BLaER1 (cell line): ENCODE measurements around the gene HLCS.

Experiments used
- H3K27ac ChIP-seq: shearing (Covaris generic); formaldehyde crosslinking; 2 replicates; pipeline ENCODE4 v1.8.1; 2022
- H3K27me3 ChIP-seq: shearing (Covaris generic); formaldehyde crosslinking; 2 replicates; pipeline ENCODE4 v1.8.1; 2022
- H3K36me3 ChIP-seq: shearing (Covaris generic); formaldehyde crosslinking; 2 replicates; pipeline ENCODE4 v1.8.1; 2022
- H3K4me1 ChIP-seq: shearing (Covaris generic); formaldehyde crosslinking; 2 replicates; pipeline ENCODE4 v1.8.1; 2022
- H3K4me2 ChIP-seq: shearing (Covaris generic); formaldehyde crosslinking; 2 replicates; pipeline ENCODE4 v1.8.1; 2022
- H3K4me3 ChIP-seq: shearing (Covaris generic); formaldehyde crosslinking; 2 replicates; pipeline ENCODE4 v1.8.1; 2022
- H3K9ac ChIP-seq: shearing (Covaris generic); formaldehyde crosslinking; 2 replicates; pipeline ENCODE4 v1.8.1; 2022
- H3K9me3 ChIP-seq: shearing (Covaris generic); formaldehyde crosslinking; 2 replicates; pipeline ENCODE4 v1.8.1; 2022
- H4K20me1 ChIP-seq: shearing (Covaris generic); formaldehyde crosslinking; 2 replicates; pipeline ENCODE4 v1.8.1; 2022
- Cebpa-rat ChIP-seq: shearing (Covaris generic); IDR thresholded peaks from 2 replicates; pipeline ENCODE4 v1.8.1; 2022

The HLCS gene

GRCh38 chr21:36803816-36804439 is 162.5 kb downstream of the HLCS start:
- Histone ChIP-seq H3K36me3 (no peaks in the 10 kb centered on the region), H3K27ac (no peak overlapping the region), H3K9ac (no peak overlapping the region), H3K27me3 (no peaks in the 10 kb centered on the region), H4K20me1 (no peaks in the 10 kb centered on the region), H3K4me2 (no peak overlapping the region), H3K4me1 (no peaks in the 10 kb centered on the region), H3K9me3 (no peaks in the 10 kb centered on the region), H3K4me3 (no peak overlapping the region)
- no peak for TF ChIP-seq Cebpa-rat

DNA sequence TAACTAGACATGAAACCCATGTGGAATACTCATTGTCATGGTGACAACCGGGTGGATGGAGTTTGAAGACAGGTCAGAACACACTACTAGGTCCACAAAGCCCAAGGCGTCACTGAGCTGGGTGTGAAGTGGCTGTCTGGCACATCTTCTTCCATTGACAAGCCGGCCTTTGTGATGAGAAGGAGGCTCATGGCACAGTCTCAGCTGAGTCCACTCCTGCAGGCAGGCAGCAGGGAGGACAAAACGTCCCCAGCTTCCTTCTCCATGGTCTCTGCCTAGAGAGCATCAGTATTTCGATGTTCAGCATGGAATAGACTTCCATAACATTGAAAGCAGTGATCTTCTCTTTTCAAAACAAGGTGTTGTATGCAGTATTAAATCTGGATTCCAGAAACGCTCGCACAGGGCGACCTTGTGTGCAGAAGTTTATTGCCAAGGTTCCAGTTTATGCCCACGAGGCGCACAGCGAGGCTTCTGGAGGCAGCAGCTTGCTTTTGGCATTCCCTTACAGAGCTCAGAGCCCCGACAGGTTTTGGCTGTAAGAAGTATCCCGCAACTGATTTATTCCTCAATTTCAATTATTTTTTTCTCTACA is 163.3 kb downstream of the HLCS start:
- Histone ChIP-seq H3K4me3 (no peak overlapping the region), H3K27me3 (no peaks in the 10 kb centered on the region), H3K36me3 (no peaks in the 10 kb centered on the region), H3K4me2 (no peak overlapping the region), H3K9ac (no peak overlapping the region), H3K27ac (no peak overlapping the region), H3K9me3 (0 out of 2 replicates have a peak, but pooled peaks cover 3% of the 10 kb centered on the region), H3K4me1 (no peaks in the 10 kb centered on the region), H4K20me1 (no peaks in the 10 kb centered on the region)
- no peak for TF ChIP-seq Cebpa-rat

GRCh38 chr21:36800734-36801133 is 165.7 kb downstream of the HLCS start:
- peaks cover 23% of the 10 kb centered on the region for H3K9me3 ChIP-seq
- H3K4me3 ChIP-seq: no peak overlapping the region
- H3K36me3 ChIP-seq: no peaks in the 10 kb centered on the region
- H4K20me1 ChIP-seq: no peaks in the 10 kb centered on the region
- no peak overlapping the region for H3K4me2 ChIP-seq
- H3K27me3 ChIP-seq: no peaks in the 10 kb centered on the region
- no peak overlapping the region for H3K9ac ChIP-seq
- no peak for TF ChIP-seq Cebpa-rat
- H3K4me1 ChIP-seq: no peaks in the 10 kb centered on the region
- H3K27ac ChIP-seq: no peak overlapping the region

DNA sequence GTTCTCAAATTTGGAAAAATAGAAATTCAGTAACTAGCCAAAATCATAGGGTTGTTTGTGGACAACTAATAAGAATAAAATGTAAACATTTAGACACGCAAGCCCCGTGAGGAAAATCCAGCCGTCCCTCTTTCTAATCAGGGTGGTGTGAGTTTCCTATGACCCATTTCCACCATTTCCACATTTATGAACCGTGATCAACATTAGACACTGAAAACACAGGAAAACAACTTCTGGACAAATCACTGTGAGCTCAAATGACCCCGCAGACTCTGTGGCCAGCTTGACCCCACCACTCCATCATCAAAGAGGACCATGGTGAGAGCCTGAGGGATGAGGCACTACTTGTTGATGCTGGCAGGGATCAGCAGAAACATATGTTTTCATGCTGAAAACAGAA is 166.6 kb downstream of the HLCS start:
- TF ChIP-seq Cebpa-rat: no peak
- no peaks in the 10 kb centered on the region for H3K36me3 ChIP-seq

DNA sequence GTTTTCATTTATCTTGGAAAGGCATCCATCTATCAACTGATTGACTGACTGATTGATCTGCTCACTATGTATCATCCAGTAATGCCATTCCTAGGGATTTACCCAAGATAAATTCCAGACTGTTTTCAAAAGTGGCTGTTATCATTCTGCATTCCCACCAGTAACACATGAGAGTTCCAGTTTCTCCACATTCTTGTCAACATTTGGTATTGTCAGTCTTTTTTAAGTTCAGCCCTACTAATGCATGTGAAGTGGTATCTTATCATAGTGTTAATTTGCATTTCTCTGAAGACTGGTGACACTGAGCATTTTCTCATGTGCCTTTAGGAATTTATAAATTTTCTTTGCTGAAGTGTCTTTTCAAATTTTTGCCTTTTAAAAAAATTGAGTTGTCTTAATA is 168.0 kb downstream of the HLCS start:
- Histone ChIP-seq H3K9ac (no peak overlapping the region), H3K4me3 (no peak overlapping the region)
- TF ChIP-seq Cebpa-rat: no peak

More for the DNA sequence above, 166.6 kb downstream of the HLCS start:
- Histone ChIP-seq H3K9me3 (peaks cover 32% of the 10 kb centered on the region), H3K27ac (no peak overlapping the region), H3K4me3 (no peak overlapping the region), H3K27me3 (no peaks in the 10 kb centered on the region), H3K4me2 (no peak overlapping the region), H3K9ac (no peak overlapping the region), H3K4me1 (no peaks in the 10 kb centered on the region), H4K20me1 (no peaks in the 10 kb centered on the region)

DNA sequence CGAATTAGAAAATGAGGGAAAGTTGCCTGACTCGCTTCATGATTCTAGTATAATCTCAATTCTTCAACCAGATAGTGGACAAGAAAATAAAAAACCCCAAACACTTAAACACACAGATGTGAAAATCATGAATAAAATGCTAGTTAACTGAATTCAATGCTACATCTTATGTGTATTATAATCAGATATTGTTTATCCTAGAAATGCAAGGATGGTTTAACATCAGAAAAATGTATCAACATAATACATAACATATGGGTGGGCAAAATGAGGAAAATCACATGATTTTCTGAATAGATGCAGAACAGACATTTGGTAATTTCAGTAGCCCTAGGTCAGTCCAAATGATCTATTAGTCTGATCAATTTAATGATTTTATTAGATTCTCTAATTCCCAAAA is 170.4 kb downstream of the HLCS start:
- Histone ChIP-seq H3K27me3 (no peaks in the 10 kb centered on the region), H3K4me3 (no peak overlapping the region), H4K20me1 (no peaks in the 10 kb centered on the region), H3K27ac (no peak overlapping the region), H3K4me2 (no peak overlapping the region), H3K4me1 (no peaks in the 10 kb centered on the region), H3K9me3 (peaks cover 38% of the 10 kb centered on the region), H3K36me3 (no peaks in the 10 kb centered on the region), H3K9ac (no peak overlapping the region)
- TF ChIP-seq Cebpa-rat: no peak

More for the DNA sequence above, 168.0 kb downstream of the HLCS start:
- Histone ChIP-seq H3K4me1 (no peaks in the 10 kb centered on the region), H4K20me1 (no peaks in the 10 kb centered on the region), H3K36me3 (no peaks in the 10 kb centered on the region), H3K27ac (no peak overlapping the region), H3K9me3 (peaks cover 38% of the 10 kb centered on the region), H3K27me3 (no peaks in the 10 kb centered on the region), H3K4me2 (no peak overlapping the region)

DNA sequence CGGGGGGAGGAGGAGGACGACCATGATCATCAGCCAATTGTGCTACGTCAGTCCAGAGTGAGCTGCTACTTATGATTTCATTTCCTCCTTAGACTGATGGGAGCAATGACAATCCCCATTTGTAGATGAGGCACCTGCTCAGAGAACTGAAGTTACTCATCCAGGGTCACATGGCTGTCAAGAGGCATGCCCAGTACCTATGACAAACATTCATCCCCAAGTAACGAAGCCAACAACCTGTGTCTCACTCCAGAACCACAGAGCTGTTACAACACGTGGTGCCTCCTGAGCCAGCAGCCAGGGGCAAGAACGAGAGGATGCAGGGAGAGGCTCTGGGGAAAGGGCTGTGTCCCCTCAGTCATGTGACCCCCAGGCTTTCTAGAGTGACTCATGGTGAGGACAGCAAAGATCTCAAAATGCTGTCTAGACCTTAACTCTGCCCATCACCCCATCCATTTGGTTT is 173.9 kb downstream of the HLCS start:
- H3K4me2 ChIP-seq: no peak overlapping the region
- H3K36me3 ChIP-seq: no peaks in the 10 kb centered on the region
- no peak overlapping the region for H3K4me3 ChIP-seq
- H3K27ac ChIP-seq: no peak overlapping the region
- no peaks in the 10 kb centered on the region for H3K27me3 ChIP-seq
- peaks cover 28% of the 10 kb centered on the region for H3K9me3 ChIP-seq
- H3K4me1 ChIP-seq: peaks cover 9% of the 10 kb centered on the region
- no peak for TF ChIP-seq Cebpa-rat
- no peak overlapping the region for H3K9ac ChIP-seq
- H4K20me1 ChIP-seq: no peaks in the 10 kb centered on the region

- Histone ChIP-seq H3K27ac (no peak overlapping the region), H3K4me1 (peaks cover 11% of the 10 kb centered on the region), H4K20me1 (no peaks in the 10 kb centered on the region), H3K9ac (no peak overlapping the region), H3K4me3 (no peak overlapping the region), H3K4me2 (no peak overlapping the region), H3K9me3 (peaks cover 24% of the 10 kb centered on the region; the same call in 1 of the 2 replicates), H3K36me3 (no peaks in the 10 kb centered on the region), H3K27me3 (no peaks in the 10 kb centered on the region)
- no peak for TF ChIP-seq Cebpa-rat
These were observed 174.6 kb downstream of the HLCS start for GRCh38 chr21:36791695-36792470.

DNA sequence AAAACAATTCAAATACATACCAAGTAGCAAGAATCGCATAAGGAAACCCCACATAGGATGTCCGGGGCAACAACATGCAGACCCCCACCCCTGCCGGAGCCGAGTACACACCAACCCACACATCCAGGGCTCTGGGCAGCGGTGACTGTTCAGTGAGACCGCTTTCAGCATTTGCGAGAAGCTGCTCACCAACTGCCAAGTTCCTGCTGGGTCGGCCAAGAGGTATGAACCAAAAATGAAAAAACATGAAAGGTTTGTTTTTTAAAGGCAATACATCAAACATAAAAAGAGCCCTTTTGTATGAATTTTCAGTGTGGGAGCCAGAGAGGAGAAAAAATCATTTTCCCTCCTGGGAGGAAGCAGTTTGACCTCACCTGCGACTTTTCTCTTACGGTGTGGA is 175.3 kb downstream of the HLCS start:
- no peak overlapping the region for H3K27ac ChIP-seq

GRCh38 chr21:36790616-36791015 is 175.9 kb downstream of the HLCS start:
- Histone ChIP-seq H3K27ac (no peak overlapping the region), H3K27me3 (no peaks in the 10 kb centered on the region), H3K9ac (no peak overlapping the region), H4K20me1 (no peaks in the 10 kb centered on the region), H3K36me3 (no peaks in the 10 kb centered on the region), H3K4me2 (no peak overlapping the region), H3K4me3 (no peak overlapping the region), H3K9me3 (peaks cover 13% of the 10 kb centered on the region; the same call in 1 of the 2 replicates), H3K4me1 (peaks cover 11% of the 10 kb centered on the region)
- no peak for TF ChIP-seq Cebpa-rat

More for the DNA sequence above, 175.3 kb downstream of the HLCS start:
- H4K20me1 ChIP-seq: no peaks in the 10 kb centered on the region
- no peak overlapping the region for H3K4me2 ChIP-seq
- H3K4me3 ChIP-seq: no peak overlapping the region
- no peaks in the 10 kb centered on the region for H3K36me3 ChIP-seq
- H3K9ac ChIP-seq: no peak overlapping the region
- H3K4me1 ChIP-seq: peaks cover 11% of the 10 kb centered on the region
- H3K9me3 ChIP-seq: peaks cover 17% of the 10 kb centered on the region; the same call in 1 of the 2 replicates
- H3K27me3 ChIP-seq: no peaks in the 10 kb centered on the region
- TF ChIP-seq Cebpa-rat: no peak
